NCI-H526 (cell line): Measurements from ENCODE around the gene TIGD1.

Experiments used
- DNase-seq, 2 experiments: peaks; one replicate each; lab custom pipeline; 2025; lab: John Stamatoyannopoulos, UW

TIGD1 gene

GRCh38 chr2:232550354-232551249 is at the start of gene TIGD1, which contains the start of gene EIF4E2:
Gene TIGD1 (minus strand): TSS chr2:232550557. CDS start chr2:232549882, 675 bp downstream.
Gene EIF4E2 (plus strand): TSS chr2:232550689. CDS start chr2:232550725, 36 bp downstream.
- DNase-seq = peak; percentile 85 to 96

GRCh38 chr2:232598293-232598692 is 47.9 kb upstream of the TIGD1 start:
- no peak for DNase-seq

GRCh38 chr2:232597362-232598079 is 47.2 kb upstream of the TIGD1 start:
- no peak for DNase-seq

- DNase-seq = no peak
Measured at GRCh38 chr2:232593982-232594381, 43.6 kb upstream of the TIGD1 start.

- no peak for DNase-seq
Measured at GRCh38 chr2:232592772-232593395, 42.5 kb upstream of the TIGD1 start.

- no peak for DNase-seq
Measured at GRCh38 chr2:232588680-232589585, 38.6 kb upstream of the TIGD1 start.

GRCh38 chr2:232588031-232588430 is 37.7 kb upstream of the TIGD1 start:
- DNase-seq = no peak

GRCh38 chr2:232587512-232587911 is 37.2 kb upstream of the TIGD1 start:
- no peak for DNase-seq

- DNase-seq = no peak
Measured at GRCh38 chr2:232586943-232587505, 36.7 kb upstream of the TIGD1 start.

- DNase-seq = no peak
Measured at GRCh38 chr2:232584238-232584637, 33.9 kb upstream of the TIGD1 start.

GRCh38 chr2:232581725-232582124 is 31.4 kb upstream of the TIGD1 start:
- DNase-seq = peak; percentile 89 to 91

GRCh38 chr2:232580648-232580981 is 30.3 kb upstream of the TIGD1 start:
- DNase-seq = no peak

- DNase-seq = no peak
Measured at GRCh38 chr2:232578626-232579025, 28.3 kb upstream of the TIGD1 start.

- no peak for DNase-seq
Measured at GRCh38 chr2:232577841-232578240, 27.5 kb upstream of the TIGD1 start.

- no peak for DNase-seq
Measured at GRCh38 chr2:232576995-232577394, 26.6 kb upstream of the TIGD1 start.

GRCh38 chr2:232575404-232575746 is 25.0 kb upstream of the TIGD1 start:
- no peak for DNase-seq

GRCh38 chr2:232574674-232575403 is 24.5 kb upstream of the TIGD1 start:
- DNase-seq = no peak

- DNase-seq = no peak
Measured at GRCh38 chr2:232573771-232574435, 23.5 kb upstream of the TIGD1 start.

- no peak for DNase-seq
Measured at GRCh38 chr2:232573042-232573441, 22.7 kb upstream of the TIGD1 start.

GRCh38 chr2:232571026-232571474 is 20.7 kb upstream of the TIGD1 start:
- no peak for DNase-seq
